HepG2 (cell line): ENCODE data around the gene NAA38. TPM values are rescaled to one million over a fixed set of nuclear protein-coding genes. Genes with fewer than 3 reads are reported as not detected.
A peak's percentile ranks its signal among the peaks of the same experiment; 100 is the strongest.

Experiments
- BRD4 ChIP-seq: sonication (generic); formaldehyde crosslinking; IDR thresholded peaks from 2 replicates; pipeline ENCODE4 v1.4.0; 2020; ENCODE audit warnings: missing genetic modification reagents
- CAMTA2 ChIP-seq: sonication (generic); formaldehyde crosslinking; IDR thresholded peaks from 2 replicates; pipeline ENCODE4 v1.4.0; 2020; ENCODE audit warnings: mild to moderate bottlenecking, missing genetic modification reagents, borderline replicate concordance
- CCDC6 ChIP-seq: sonication (generic); formaldehyde crosslinking; IDR thresholded peaks from 2 replicates; pipeline ENCODE4 v1.8.1; 2022; ENCODE audit warnings: mild to moderate bottlenecking, missing genetic modification reagents, moderate library complexity
- ISL2 ChIP-seq: sonication (generic); formaldehyde crosslinking; IDR thresholded peaks from 2 replicates; pipeline ENCODE4 v1.5.0; 2020; ENCODE audit warnings: missing genetic modification reagents
- KLF16 ChIP-seq, 2 experiments: sonication (generic) in 1 of 2; formaldehyde crosslinking in 1 of 2; IDR thresholded peaks; 2 replicates each; pipeline versions ENCODE4 v1.6.1 to v1.8.0; 2016 to 2023; ENCODE audit warnings: missing genetic modification reagents in 2 of 2, missing compliant biosample characterization in 1 of 2
- NFRKB ChIP-seq: fragments of 450-650 bp; IDR thresholded peaks from 2 replicates; pipeline ENCODE4 v1.6.1; 2017
- NR1H2 ChIP-seq: sonication (generic); formaldehyde crosslinking; IDR thresholded peaks from 2 replicates; pipeline ENCODE4 v1.8.1; 2022; ENCODE audit warnings: low read depth, missing genetic modification reagents, borderline replicate concordance
- ZBTB7B ChIP-seq: sonication (generic); formaldehyde crosslinking; IDR thresholded peaks from 2 replicates; pipeline ENCODE4 v1.4.0; 2020; ENCODE audit warnings: missing genetic modification reagents
- ZNF451 ChIP-seq: sonication (generic); formaldehyde crosslinking; IDR thresholded peaks from 2 replicates; pipeline ENCODE4 v1.5.0; 2020; ENCODE audit warnings: mild to moderate bottlenecking, missing genetic modification reagents
- ZNF546 ChIP-seq: sonication (generic); formaldehyde crosslinking; conservative IDR thresholded peaks from 2 replicates; pipeline ENCODE4 v1.8.1; 2023; ENCODE audit warnings: mild to moderate bottlenecking, missing genetic modification reagents
- ZNF7 ChIP-seq: IDR thresholded peaks from 2 replicates; pipeline ENCODE4 v1.6.1; 2016; ENCODE audit warnings: missing biosample characterization, missing genetic modification reagents
- ZNF768 ChIP-seq: sonication (generic); formaldehyde crosslinking; IDR thresholded peaks from 2 replicates; pipeline ENCODE4 v1.4.0; 2020; ENCODE audit warnings: missing genetic modification reagents
- polyA plus RNA-seq, 8 experiments: library from polyadenylated mRNA; depleted of rRNA in 3 of 8; stranded (reverse) in 7 of 8; unstranded in 1 of 8; fragments of >200 nt; fragmentation: Illumina TruSeq in 4 of 8; extraction: Trizol in 4 of 8; gene quantifications; 2 replicates each; pipeline versions ENCODE4 v1.2.1 to v1.2.3, GENCODE V29; 2011 to 2016; ENCODE audit warnings: low read depth in 4 of 8, missing spikeins in 1 of 8, mixed read lengths in 1 of 8; ENCODE audit not compliant: insufficient read depth in 1 of 8
- total RNA-seq, 5 experiments: library from RNA; depleted of rRNA; stranded (reverse); fragments of >200 nt; fragmentation: Illumina TruSeq; extraction: Trizol; gene quantifications; 2 replicates each; pipeline ENCODE4 v1.2.3, GENCODE V29; 2016; ENCODE audit warnings: low read depth in 1 of 5
- TF ChIP-seq, protein P1 (sequence below): sonication (generic); formaldehyde crosslinking; conservative IDR thresholded peaks from 2 replicates; pipeline ENCODE4 v1.4.0; 2020; ENCODE audit warnings: missing genetic modification reagents
- TF ChIP-seq, protein P2 (sequence below): IDR thresholded peaks from 2 replicates; pipeline ENCODE4 v1.6.1; 2016; ENCODE audit warnings: missing biosample characterization, missing genetic modification reagents, low read depth
- TF ChIP-seq, protein P3 (sequence below): sonication (generic); formaldehyde crosslinking; IDR thresholded peaks from 2 replicates; pipeline ENCODE4 v1.5.1; 2020; ENCODE audit warnings: missing genetic modification reagents, mild to moderate bottlenecking, borderline replicate concordance
- TF ChIP-seq, protein P4 (sequence below): sonication (generic); formaldehyde crosslinking; IDR thresholded peaks from 2 replicates; pipeline ENCODE4 v1.5.0; 2020; ENCODE audit warnings: missing genetic modification reagents
- TF ChIP-seq, protein P5 (sequence below): sonication (generic); formaldehyde crosslinking; conservative IDR thresholded peaks from 2 replicates; pipeline ENCODE4 v1.5.0; 2020; ENCODE audit warnings: missing genetic modification reagents
- TF ChIP-seq, protein P6 (sequence below): sonication (generic); formaldehyde crosslinking; IDR thresholded peaks from 2 replicates; pipeline ENCODE4 v1.5.0; 2020; ENCODE audit warnings: mild to moderate bottlenecking, missing genetic modification reagents, borderline replicate concordance
- TF ChIP-seq, protein P7 (sequence below): sonication (generic); formaldehyde crosslinking; IDR thresholded peaks from 2 replicates; pipeline ENCODE4 v1.8.0; 2022; ENCODE audit warnings: mild to moderate bottlenecking, missing genetic modification reagents, moderate library complexity

NAA38 gene
- total and polyA plus RNA-seq, 2 of the 13 experiments (the other 11 are each of a cell fraction or from before 2014, with no cell fraction given), result 46.9 to 91.6 TPM

DNA sequence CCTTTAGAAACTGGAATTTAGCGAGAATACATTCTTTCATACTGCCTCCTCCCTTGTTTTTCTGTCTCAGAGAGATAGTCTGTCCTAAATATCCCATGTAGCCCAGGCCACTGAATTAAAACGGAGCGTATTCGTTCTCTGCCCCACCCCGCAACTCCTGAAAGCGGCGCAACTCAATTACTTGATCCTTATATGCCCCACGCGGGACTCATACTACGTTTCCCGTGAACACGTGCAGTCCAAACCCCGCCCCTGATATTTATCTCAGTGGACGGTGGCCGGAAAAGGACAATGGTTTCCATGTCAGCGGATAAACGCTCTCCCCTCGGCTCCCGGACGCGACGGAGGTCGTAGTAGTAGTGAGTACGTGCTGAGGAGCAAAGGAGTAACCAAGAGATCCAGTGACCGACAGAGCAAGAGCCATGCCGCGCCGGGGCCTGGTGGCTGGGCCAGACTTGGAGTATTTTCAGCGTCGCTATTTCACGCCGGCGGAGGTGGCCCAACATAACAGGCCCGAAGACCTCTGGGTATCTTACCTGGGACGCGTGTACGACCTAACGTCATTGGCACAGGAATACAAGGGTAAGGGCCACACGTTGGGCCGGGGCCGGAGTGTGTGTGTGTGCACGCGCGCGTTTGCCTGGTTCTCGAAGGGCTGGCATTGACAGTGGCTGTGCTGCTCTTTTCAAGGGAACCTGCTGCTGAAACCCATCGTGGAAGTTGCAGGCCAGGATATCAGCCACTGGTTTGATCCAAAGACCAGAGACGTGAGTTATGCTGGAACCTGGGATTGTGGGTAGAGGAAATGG is 558 bp upstream of the NAA38 start, which contains the start of gene CYB5D1 (continued):
- TF ChIP-seq, protein P1, sequence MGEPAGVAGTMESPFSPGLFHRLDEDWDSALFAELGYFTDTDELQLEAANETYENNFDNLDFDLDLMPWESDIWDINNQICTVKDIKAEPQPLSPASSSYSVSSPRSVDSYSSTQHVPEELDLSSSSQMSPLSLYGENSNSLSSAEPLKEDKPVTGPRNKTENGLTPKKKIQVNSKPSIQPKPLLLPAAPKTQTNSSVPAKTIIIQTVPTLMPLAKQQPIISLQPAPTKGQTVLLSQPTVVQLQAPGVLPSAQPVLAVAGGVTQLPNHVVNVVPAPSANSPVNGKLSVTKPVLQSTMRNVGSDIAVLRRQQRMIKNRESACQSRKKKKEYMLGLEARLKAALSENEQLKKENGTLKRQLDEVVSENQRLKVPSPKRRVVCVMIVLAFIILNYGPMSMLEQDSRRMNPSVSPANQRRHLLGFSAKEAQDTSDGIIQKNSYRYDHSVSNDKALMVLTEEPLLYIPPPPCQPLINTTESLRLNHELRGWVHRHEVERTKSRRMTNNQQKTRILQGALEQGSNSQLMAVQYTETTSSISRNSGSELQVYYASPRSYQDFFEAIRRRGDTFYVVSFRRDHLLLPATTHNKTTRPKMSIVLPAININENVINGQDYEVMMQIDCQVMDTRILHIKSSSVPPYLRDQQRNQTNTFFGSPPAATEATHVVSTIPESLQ (CRISPR knock-in tag), result no peak
- TF ChIP-seq CCDC6 (CRISPR knock-in tag) (peak; percentile 82; the same call in 1 of the 2 replicates), NR1H2 (no peak), ZNF451 (CRISPR knock-in tag) (peak; percentile 62; the same call in 1 of the 2 replicates), ISL2 (CRISPR knock-in tag) (no peak), NFRKB (no peak), KLF16 (CRISPR knock-in tag; IDR thresholded peaks at IDR 0.05) (no peak), ZNF7 (CRISPR knock-in tag) (no peak), ZBTB7B (CRISPR knock-in tag) (no peak), CAMTA2 (CRISPR knock-in tag) (no peak), ZNF768 (CRISPR knock-in tag) (no peak), ZNF546 (no peak), BRD4 (no peak)
- TF ChIP-seq, protein P2, sequence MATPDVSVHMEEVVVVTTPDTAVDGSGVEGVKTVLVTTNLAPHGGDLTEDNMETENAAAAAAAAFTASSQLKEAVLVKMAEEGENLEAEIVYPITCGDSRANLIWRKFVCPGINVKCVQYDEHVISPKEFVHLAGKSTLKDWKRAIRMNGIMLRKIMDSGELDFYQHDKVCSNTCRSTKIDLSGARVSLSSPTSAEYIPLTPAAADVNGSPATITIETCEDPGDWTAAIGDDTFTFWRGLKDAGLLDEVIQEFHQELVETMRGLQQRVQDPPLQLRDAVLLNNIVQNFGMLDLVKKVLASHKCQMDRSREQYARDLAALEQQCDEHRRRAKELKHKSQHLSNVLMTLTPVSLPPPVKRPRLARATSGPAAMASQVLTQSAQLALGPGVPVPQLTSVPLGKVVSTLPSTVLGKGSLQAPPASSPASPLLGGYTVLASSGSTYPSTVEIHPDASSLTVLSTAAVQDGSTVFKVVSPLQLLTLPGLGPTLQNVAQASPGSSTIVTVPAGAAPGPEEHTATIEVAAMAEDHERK (CRISPR knock-in tag), result no peak
- TF ChIP-seq, protein P3, sequence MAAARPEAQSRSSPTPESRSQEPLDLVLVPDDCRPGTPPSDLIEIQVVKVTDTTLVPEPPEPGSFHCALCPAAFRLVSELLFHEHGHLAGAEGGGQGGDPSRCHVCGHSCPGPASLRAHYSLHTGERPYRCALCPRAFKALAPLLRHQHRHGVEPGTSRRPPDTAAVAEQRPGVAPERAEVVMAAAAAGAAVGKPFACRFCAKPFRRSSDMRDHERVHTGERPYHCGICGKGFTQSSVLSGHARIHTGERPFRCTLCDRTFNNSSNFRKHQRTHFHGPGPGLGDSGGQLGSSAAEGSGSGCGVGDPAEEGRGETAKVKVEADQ (CRISPR knock-in tag), result no peak
- TF ChIP-seq, protein P4, sequence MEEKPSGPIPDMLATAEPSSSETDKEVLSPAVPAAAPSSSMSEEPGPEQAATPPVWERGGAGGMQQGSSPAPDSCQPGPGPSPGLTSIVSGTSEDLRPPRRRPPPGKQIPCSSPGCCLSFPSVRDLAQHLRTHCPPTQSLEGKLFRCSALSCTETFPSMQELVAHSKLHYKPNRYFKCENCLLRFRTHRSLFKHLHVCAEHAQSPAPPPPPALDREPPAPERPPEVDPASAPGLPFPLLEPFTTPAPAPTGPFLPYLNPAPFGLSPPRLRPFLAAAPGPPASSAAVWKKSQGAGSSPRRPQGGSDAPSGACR, result no peak; the same call in 1 of the 2 replicates
- TF ChIP-seq, protein P5, sequence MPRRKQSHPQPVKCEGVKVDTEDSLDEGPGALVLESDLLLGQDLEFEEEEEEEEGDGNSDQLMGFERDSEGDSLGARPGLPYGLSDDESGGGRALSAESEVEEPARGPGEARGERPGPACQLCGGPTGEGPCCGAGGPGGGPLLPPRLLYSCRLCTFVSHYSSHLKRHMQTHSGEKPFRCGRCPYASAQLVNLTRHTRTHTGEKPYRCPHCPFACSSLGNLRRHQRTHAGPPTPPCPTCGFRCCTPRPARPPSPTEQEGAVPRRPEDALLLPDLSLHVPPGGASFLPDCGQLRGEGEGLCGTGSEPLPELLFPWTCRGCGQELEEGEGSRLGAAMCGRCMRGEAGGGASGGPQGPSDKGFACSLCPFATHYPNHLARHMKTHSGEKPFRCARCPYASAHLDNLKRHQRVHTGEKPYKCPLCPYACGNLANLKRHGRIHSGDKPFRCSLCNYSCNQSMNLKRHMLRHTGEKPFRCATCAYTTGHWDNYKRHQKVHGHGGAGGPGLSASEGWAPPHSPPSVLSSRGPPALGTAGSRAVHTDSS (CRISPR knock-in tag), result no peak
- TF ChIP-seq, protein P6, sequence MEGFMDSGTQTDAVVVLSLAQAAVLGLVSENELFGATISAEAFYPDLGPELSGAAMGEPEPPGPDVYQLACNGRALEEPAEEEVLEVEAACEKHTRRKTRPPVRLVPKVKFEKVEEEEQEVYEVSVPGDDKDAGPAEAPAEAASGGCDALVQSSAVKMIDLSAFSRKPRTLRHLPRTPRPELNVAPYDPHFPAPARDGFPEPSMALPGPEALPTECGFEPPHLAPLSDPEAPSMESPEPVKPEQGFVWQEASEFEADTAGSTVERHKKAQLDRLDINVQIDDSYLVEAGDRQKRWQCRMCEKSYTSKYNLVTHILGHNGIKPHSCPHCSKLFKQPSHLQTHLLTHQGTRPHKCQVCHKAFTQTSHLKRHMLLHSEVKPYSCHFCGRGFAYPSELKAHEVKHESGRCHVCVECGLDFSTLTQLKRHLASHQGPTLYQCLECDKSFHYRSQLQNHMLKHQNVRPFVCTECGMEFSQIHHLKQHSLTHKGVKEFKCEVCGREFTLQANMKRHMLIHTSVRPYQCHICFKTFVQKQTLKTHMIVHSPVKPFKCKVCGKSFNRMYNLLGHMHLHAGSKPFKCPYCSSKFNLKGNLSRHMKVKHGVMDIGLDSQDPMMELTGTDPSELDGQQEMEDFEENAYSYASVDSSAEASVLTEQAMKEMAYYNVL (CRISPR knock-in tag), result no peak
- TF ChIP-seq, protein P7, sequence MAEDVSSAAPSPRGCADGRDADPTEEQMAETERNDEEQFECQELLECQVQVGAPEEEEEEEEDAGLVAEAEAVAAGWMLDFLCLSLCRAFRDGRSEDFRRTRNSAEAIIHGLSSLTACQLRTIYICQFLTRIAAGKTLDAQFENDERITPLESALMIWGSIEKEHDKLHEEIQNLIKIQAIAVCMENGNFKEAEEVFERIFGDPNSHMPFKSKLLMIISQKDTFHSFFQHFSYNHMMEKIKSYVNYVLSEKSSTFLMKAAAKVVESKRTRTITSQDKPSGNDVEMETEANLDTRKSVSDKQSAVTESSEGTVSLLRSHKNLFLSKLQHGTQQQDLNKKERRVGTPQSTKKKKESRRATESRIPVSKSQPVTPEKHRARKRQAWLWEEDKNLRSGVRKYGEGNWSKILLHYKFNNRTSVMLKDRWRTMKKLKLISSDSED, result no peak
